Endothelial cell (in vitro differentiated cells): ENCODE measurements around the gene KREMEN1. TPM values are rescaled to one million over a fixed set of nuclear protein-coding genes. Genes with fewer than 3 reads are reported as not detected.

ENCODE experiments used
- DNase-seq: peaks from one replicate; pipeline ENCODE4 v3.0.0; 2021; ENCODE audit warnings: low spot score
- H3K27ac Mint-ChIP-seq: one replicate; pipeline ENCODE4 v1.8.0; 2021; ENCODE audit warnings: mixed read lengths, inconsistent platforms; ENCODE audit not compliant: unreplicated experiment
- H3K27me3 Mint-ChIP-seq: one replicate; pipeline ENCODE4 v1.8.0; 2021; ENCODE audit warnings: mild to moderate bottlenecking, moderate library complexity, mixed read lengths, inconsistent platforms; ENCODE audit not compliant: unreplicated experiment
- H3K36me3 Mint-ChIP-seq: one replicate; pipeline ENCODE4 v1.8.0; 2021; ENCODE audit warnings: mild to moderate bottlenecking, low read depth, mixed read lengths, inconsistent platforms; ENCODE audit not compliant: unreplicated experiment
- H3K4me1 Mint-ChIP-seq: one replicate; pipeline ENCODE4 v1.8.0; 2021; ENCODE audit warnings: mild to moderate bottlenecking, mixed read lengths, inconsistent platforms; ENCODE audit not compliant: unreplicated experiment
- H3K4me3 Mint-ChIP-seq: one replicate; pipeline ENCODE4 v1.8.0; 2021; ENCODE audit warnings: mild to moderate bottlenecking, mixed read lengths, inconsistent platforms; ENCODE audit not compliant: unreplicated experiment
- H3K9me3 Mint-ChIP-seq: one replicate; pipeline ENCODE4 v1.8.0; 2021; ENCODE audit warnings: mixed read lengths, inconsistent platforms; ENCODE audit not compliant: unreplicated experiment
- CTCF ChIP-seq: fragments of 200-600 bp; sonication (generic); IDR thresholded peaks from one replicate; pipeline ENCODE4 v1.5.0; 2021; ENCODE audit warnings: antibody characterized with exemption; ENCODE audit not compliant: unreplicated experiment
- total RNA-seq: library from RNA; stranded (reverse); fragmentation: NEBNext Ultra II Directional; extraction: Animal tissue kit (Norgen Biotek cat#: 25700); gene quantifications from one replicate; pipeline ENCODE4 v1.2.1, GENCODE V29; 2021; ENCODE audit not compliant: unreplicated experiment

KREMEN1 gene
- total RNA-seq, 1 donor from 2014 or later = 3.1 TPM

GRCh38 chr22:29145321-29146072, 72.7 kb downstream of the KREMEN1 start:
- Mint-ChIP-seq H3K4me3 (no peak overlapping the region), H3K27me3 (peaks cover 4% of the 10 kb centered on the region), H3K9me3 (no peaks in the 10 kb centered on the region), H3K27ac (peak overlapping the region; percentile 42), H3K36me3 (no peaks in the 10 kb centered on the region), H3K4me1 (peaks cover 20% of the 10 kb centered on the region)
- no peak for TF ChIP-seq CTCF
- no peak for DNase-seq

DNA sequence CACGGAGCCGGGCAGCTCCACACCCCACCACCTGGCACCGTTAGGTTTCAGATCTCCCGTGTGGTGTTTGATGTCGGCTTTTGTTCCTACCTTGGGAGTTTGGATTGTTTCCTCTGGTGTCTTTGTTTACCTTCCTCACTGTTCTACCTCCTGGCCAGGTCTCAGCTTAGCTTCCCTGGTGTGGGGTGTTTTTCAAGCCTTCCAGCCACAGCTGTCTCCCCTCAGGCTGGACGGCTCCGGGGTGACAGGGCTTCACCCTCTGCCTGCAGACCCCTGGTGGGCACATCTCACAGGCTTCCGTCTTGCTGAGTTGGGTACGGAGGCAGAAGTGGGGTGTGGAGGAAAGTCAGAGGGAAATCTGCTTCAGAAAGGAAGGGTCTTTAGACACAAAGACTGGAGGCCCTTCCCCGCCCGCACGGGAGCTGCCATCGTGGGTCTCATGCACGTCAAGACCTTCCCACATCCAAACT, 73.3 kb downstream of the KREMEN1 start:
- peaks cover 18% of the 10 kb centered on the region for H3K4me1 Mint-ChIP-seq
- H3K27ac Mint-ChIP-seq = no peak overlapping the region
- no peak overlapping the region for H3K4me3 Mint-ChIP-seq

DNA sequence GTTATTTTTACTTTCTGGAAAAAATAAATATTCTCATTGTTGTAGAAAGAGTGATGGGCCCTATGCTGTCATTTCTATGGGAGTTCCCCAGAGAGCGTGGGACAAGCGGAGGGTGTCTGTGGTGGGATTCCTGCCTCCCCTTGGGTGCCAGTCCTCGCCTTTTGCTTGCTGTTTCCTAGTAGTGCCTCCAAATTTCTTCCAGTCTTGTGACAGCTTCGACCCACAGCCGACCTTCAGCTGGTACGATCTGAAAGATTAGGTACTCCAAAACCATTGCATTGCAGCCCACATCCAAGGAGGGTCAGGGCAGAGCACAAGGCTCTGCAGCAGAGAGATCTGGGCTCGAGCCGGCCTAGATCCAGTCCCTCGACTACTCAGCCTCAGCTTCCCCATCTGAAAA, 73.9 kb downstream of the KREMEN1 start:
- Mint-ChIP-seq H3K27ac (no peak overlapping the region), H3K27me3 (peaks cover 4% of the 10 kb centered on the region), H3K4me1 (peaks cover 17% of the 10 kb centered on the region), H3K36me3 (no peaks in the 10 kb centered on the region), H3K9me3 (no peaks in the 10 kb centered on the region), H3K4me3 (no peak overlapping the region)
- no peak for DNase-seq
- no peak for TF ChIP-seq CTCF

More for the DNA sequence above, 73.3 kb downstream of the KREMEN1 start:
- Mint-ChIP-seq H3K36me3 (no peaks in the 10 kb centered on the region), H3K9me3 (no peaks in the 10 kb centered on the region), H3K27me3 (peaks cover 4% of the 10 kb centered on the region)
- DNase-seq = no peak
- no peak for TF ChIP-seq CTCF

DNA sequence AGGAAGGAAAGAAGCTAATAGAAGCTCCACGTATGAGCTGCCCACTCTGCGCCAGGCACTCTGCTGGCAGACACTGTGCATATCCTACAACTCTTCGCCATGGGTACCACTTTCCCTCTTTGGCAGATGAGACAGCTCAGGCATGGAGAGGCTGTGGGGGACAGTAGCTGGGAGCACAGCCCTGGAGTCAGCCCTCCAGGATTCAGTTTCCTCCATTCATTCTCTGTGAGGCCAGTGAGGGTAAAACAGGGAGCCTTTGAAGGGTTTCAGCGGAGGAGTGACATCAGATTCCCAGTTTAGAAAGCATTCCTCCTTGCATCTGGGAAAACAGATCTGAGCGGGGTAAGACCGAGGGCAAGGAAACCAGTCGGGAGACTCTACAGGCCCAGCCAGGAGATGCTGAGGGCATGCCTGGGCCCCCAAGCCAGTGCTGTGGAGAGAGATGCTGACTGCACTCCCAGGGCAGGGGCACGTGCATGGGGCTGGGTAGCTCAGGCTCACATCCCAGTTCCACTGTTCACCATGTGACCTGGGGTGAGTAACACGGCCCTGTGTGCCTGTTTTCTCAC, 74.6 kb downstream of the KREMEN1 start:
- no peaks in the 10 kb centered on the region for H3K9me3 Mint-ChIP-seq
- H3K36me3 Mint-ChIP-seq = no peaks in the 10 kb centered on the region
- DNase-seq = no peak
- H3K27me3 Mint-ChIP-seq = peaks cover 3% of the 10 kb centered on the region
- H3K4me1 Mint-ChIP-seq = peaks cover 24% of the 10 kb centered on the region
- H3K27ac Mint-ChIP-seq = no peak overlapping the region
- no peak overlapping the region for H3K4me3 Mint-ChIP-seq
- TF ChIP-seq CTCF = no peak

DNA sequence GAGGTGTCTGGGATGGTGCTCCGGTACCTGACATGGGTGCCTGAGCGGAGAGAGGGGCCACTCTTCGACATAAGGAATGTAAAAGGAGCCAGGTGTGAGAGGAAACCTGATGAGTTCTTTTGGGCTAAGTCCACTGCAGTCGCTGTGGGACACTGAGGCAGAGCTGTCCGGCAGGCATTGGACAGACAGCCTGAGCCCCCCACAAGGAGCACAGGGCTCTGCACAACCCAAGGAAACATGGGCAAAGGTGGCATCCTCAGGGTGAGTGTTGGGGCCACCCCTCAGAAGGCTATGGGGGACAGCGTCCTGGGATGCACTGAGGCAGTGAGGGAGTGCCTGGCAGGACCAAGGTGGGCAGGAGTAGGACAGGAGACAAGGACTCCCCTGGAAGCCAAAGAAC, 75.2 kb downstream of the KREMEN1 start:
- H3K4me3 Mint-ChIP-seq = no peak overlapping the region
- H3K27ac Mint-ChIP-seq = no peak overlapping the region
- no peaks in the 10 kb centered on the region for H3K36me3 Mint-ChIP-seq

More for the DNA sequence above, 75.2 kb downstream of the KREMEN1 start:
- Mint-ChIP-seq H3K9me3 (no peaks in the 10 kb centered on the region), H3K4me1 (peaks cover 28% of the 10 kb centered on the region), H3K27me3 (peaks cover 3% of the 10 kb centered on the region)
- no peak for DNase-seq
- no peak for TF ChIP-seq CTCF
